Measurements from ENCODE around the gene TOB1.
"Not testable (repeated sequence)": the region's sequence is repeated elsewhere in the genome, so short reads cannot be mapped to it uniquely, and the experiment has no call there.

TOB1 gene

DNA sequence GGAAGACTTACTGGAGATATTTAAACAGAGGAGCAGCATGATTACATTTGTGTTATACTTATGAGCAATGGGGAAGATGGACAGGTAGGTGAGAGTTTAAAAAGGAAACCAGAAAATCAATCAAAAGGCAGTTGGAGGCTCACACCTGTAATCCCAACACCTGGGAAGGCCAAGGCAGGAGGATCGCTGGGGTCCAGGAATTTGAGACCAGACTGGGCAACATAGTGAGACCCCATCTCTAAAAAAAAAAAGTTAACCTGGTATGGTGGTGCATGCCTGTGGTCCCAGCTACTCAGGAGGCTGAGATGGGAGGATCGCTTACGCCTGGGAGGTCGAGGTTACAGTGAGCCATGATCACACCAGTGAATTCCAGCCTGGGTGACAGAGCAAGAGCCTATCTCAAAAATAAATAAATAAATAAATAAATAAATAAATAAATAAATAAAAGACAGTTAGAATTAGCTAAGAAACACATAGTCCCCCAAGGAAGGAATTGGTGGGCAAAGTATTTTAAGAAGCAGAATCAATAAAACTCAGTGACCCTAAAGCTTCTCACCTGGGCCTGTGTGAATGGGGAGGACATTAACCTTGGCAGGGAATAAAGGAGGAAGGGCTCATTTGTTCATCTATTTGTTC, 32.3 kb upstream of the TOB1 start (continued):
- TF ChIP-seq, protein P1, sequence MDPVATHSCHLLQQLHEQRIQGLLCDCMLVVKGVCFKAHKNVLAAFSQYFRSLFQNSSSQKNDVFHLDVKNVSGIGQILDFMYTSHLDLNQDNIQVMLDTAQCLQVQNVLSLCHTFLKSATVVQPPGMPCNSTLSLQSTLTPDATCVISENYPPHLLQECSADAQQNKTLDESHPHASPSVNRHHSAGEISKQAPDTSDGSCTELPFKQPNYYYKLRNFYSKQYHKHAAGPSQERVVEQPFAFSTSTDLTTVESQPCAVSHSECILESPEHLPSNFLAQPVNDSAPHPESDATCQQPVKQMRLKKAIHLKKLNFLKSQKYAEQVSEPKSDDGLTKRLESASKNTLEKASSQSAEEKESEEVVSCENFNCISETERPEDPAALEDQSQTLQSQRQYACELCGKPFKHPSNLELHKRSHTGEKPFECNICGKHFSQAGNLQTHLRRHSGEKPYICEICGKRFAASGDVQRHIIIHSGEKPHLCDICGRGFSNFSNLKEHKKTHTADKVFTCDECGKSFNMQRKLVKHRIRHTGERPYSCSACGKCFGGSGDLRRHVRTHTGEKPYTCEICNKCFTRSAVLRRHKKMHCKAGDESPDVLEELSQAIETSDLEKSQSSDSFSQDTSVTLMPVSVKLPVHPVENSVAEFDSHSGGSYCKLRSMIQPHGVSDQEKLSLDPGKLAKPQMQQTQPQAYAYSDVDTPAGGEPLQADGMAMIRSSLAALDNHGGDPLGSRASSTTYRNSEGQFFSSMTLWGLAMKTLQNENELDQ (tag by site-specific recombination; IDR thresholded peaks at IDR 0.05; ENCODE audit: low read depth) = no peak
- TF ChIP-seq, protein P2, sequence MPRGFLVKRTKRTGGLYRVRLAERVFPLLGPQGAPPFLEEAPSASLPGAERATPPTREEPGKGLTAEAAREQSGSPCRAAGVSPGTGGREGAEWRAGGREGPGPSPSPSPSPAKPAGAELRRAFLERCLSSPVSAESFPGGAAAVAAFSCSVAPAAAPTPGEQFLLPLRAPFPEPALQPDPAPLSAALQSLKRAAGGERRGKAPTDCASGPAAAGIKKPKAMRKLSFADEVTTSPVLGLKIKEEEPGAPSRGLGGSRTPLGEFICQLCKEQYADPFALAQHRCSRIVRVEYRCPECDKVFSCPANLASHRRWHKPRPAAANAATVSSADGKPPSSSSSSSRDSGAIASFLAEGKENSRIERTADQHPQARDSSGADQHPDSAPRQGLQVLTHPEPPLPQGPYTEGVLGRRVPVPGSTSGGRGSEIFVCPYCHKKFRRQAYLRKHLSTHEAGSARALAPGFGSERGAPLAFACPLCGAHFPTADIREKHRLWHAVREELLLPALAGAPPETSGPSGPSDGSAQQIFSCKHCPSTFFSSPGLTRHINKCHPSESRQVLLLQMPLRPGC (tag by site-specific recombination; IDR thresholded peaks at IDR 0.05) = no peak
- TF ChIP-seq, protein P3, sequence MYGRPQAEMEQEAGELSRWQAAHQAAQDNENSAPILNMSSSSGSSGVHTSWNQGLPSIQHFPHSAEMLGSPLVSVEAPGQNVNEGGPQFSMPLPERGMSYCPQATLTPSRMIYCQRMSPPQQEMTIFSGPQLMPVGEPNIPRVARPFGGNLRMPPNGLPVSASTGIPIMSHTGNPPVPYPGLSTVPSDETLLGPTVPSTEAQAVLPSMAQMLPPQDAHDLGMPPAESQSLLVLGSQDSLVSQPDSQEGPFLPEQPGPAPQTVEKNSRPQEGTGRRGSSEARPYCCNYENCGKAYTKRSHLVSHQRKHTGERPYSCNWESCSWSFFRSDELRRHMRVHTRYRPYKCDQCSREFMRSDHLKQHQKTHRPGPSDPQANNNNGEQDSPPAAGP (tag by site-specific recombination; IDR thresholded peaks at IDR 0.05) = no peak
- TF ChIP-seq ZNF626 (tag by site-specific recombination; IDR thresholded peaks at IDR 0.05) = no peak
- 0 out of 2 replicates have a peak, but pooled peaks have one; percentile 44 for TF ChIP-seq ZNF354C (tag by site-specific recombination; IDR thresholded peaks at IDR 0.05; ENCODE audit: borderline replicate concordance, low read depth)
- TF ChIP-seq KLF7 (tag by site-specific recombination; IDR thresholded peaks at IDR 0.05; ENCODE audit: borderline replicate concordance) = no peak
- TF ChIP-seq ZNF843 (tag by site-specific recombination; IDR thresholded peaks at IDR 0.05) = no peak
- TF ChIP-seq EGR2 (tag by site-specific recombination; IDR thresholded peaks at IDR 0.05; ENCODE audit: low read depth) = no peak
- no peak for TF ChIP-seq ZXDB (tag by site-specific recombination; IDR thresholded peaks at IDR 0.05)
- TF ChIP-seq ZNF341 (tag by site-specific recombination; IDR thresholded peaks at IDR 0.05; ENCODE audit: low read depth) = 0 out of 2 replicates have a peak, but pooled peaks have one; percentile 12
- TF ChIP-seq ZNF654 (tag by site-specific recombination; IDR thresholded peaks at IDR 0.05; ENCODE audit: low read depth) = 0 out of 2 replicates have a peak, but pooled peaks have one; percentile 4

DNA sequence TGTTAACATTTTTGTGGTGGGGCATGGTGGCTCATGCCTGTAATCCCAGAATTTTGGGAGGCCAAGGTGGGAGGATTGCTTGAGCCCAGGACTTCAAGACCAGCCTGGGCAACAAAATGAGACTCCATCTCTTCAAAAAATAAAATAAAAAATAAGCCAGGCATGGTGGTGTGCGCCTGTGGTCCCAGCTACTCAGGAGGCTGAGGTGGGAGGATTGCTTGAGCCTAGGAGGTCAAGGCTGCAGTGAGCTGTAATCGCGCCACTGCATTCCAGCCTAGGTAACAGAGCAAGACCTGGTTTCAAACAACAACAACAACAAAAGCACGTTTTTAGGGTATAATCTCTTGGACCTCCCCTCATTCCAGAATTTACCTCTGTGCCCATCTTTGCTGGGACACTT, 28.4 kb upstream of the TOB1 start:
- H3K4me3 ChIP-seq (ENCODE audit: low read depth, low read length); CTCF ChIA-PET; H3K27ac ChIP-seq (ENCODE audit: extremely low read depth, low read depth, low read length); H3K36me3 ChIP-seq (ENCODE audit: control insufficient read depth in 2 of 2, insufficient read depth in 1 of 2, low read length in 2 of 2); H3K4me1 ChIP-seq (ENCODE audit: control insufficient read depth, insufficient read depth, low read length); H3K9me3 ChIP-seq (ENCODE audit: control insufficient read depth, insufficient read depth, low read depth, low read length): not testable (repeated sequence)
- POLR2A ChIA-PET = interaction anchor here (6.0 kb wide), 1 partner anchor 28 kb away, joined by 28 read pairs; the partner anchor contains the start of gene TOB1

DNA sequence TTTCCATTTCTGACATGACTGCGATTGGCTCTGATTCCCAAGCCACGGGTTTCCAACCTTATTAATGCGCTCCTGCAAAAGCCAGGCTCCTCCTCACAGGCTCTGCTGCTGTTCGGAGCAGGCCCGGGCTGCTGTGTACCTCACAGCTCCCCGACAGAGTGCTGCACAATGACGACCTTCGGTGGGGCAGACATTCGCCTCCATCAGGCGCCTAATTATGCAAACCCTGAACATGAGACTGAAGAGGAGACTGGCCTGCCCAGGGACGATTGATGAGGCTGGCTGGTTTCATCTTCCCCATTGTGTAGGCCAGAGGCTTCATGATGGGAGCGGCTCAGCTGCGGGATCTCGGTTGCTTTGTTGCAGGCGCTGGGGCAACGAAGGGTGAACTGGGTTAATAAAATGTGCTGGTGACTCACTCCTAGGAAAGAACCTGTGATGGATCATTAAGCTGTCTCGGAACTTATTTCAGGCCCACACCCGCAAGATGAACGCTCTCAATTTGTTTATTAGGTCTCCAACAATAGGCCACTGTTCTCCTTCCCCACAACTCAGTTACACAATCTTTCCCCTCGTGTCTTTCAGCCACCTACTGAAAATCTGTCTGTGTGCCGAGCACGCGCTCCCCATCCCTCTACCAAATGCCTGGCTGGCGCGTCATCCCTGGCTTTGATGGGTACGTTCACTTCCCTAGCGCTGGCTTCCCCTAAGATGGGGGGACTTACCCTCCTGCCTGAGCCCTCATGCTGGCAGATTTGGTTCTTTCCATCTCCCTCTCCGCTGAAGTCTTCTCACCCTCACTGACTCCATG, 27.2 kb upstream of the TOB1 start:
- Histone ChIP-seq H3K4me1 (ENCODE audit: control insufficient read depth, insufficient read depth, low read length) (no peaks in the 10 kb centered on the region), H3K4me3 (ENCODE audit: low read depth, low read length) (no peak overlapping the region), H3K9me3 (ENCODE audit: control insufficient read depth, insufficient read depth, low read depth, low read length) (no peaks in the 10 kb centered on the region), H3K27ac (ENCODE audit: extremely low read depth, low read depth, low read length) (no peak overlapping the region), H3K36me3 (ENCODE audit: control insufficient read depth in 2 of 2, insufficient read depth in 1 of 2, low read length in 2 of 2) (no peaks in the 10 kb centered on the region)
- ChIA-PET CTCF (interaction anchor here (0.7 to 1.0 kb wide), 2 partner anchors 14 to 47 kb away, joined by 3 read pairs; no protein-coding TSS in a partner anchor), POLR2A (interaction anchor here (6.0 kb wide), 1 partner anchor 27 kb away, joined by 28 read pairs; the partner anchor contains the start of gene TOB1)
- TF ChIP-seq ZNF169 (tag by site-specific recombination; IDR thresholded peaks at IDR 0.05) (no peak), IKZF3 (tag by site-specific recombination; IDR thresholded peaks at IDR 0.05) (no peak), FEZF1 (tag by site-specific recombination; IDR thresholded peaks at IDR 0.05) (no peak), ZNF600 (tag by site-specific recombination; IDR thresholded peaks at IDR 0.05) (peak; percentile 44; the same call in 1 of the 2 replicates)
- TF ChIP-seq, protein P4, sequence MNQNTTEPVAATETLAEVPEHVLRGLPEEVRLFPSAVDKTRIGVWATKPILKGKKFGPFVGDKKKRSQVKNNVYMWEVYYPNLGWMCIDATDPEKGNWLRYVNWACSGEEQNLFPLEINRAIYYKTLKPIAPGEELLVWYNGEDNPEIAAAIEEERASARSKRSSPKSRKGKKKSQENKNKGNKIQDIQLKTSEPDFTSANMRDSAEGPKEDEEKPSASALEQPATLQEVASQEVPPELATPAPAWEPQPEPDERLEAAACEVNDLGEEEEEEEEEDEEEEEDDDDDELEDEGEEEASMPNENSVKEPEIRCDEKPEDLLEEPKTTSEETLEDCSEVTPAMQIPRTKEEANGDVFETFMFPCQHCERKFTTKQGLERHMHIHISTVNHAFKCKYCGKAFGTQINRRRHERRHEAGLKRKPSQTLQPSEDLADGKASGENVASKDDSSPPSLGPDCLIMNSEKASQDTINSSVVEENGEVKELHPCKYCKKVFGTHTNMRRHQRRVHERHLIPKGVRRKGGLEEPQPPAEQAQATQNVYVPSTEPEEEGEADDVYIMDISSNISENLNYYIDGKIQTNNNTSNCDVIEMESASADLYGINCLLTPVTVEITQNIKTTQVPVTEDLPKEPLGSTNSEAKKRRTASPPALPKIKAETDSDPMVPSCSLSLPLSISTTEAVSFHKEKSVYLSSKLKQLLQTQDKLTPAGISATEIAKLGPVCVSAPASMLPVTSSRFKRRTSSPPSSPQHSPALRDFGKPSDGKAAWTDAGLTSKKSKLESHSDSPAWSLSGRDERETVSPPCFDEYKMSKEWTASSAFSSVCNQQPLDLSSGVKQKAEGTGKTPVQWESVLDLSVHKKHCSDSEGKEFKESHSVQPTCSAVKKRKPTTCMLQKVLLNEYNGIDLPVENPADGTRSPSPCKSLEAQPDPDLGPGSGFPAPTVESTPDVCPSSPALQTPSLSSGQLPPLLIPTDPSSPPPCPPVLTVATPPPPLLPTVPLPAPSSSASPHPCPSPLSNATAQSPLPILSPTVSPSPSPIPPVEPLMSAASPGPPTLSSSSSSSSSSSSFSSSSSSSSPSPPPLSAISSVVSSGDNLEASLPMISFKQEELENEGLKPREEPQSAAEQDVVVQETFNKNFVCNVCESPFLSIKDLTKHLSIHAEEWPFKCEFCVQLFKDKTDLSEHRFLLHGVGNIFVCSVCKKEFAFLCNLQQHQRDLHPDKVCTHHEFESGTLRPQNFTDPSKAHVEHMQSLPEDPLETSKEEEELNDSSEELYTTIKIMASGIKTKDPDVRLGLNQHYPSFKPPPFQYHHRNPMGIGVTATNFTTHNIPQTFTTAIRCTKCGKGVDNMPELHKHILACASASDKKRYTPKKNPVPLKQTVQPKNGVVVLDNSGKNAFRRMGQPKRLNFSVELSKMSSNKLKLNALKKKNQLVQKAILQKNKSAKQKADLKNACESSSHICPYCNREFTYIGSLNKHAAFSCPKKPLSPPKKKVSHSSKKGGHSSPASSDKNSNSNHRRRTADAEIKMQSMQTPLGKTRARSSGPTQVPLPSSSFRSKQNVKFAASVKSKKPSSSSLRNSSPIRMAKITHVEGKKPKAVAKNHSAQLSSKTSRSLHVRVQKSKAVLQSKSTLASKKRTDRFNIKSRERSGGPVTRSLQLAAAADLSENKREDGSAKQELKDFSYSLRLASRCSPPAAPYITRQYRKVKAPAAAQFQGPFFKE (tag by site-specific recombination; IDR thresholded peaks at IDR 0.05; ENCODE audit: borderline replicate concordance) = no peak

Measured in HEK293 (cell line).